ENCODE measurements around the gene CEMIP. TPM values are rescaled to one million over a fixed set of nuclear protein-coding genes. Genes with fewer than 3 reads are reported as not detected.

The CEMIP gene
- total RNA-seq, 4 donors from 2014 or later = 0.27 to 0.32 TPM; not detected in 2

- DNase-seq = no peak
- H3K27ac ChIP-seq = no peak overlapping the region
- TF ChIP-seq EP300 (IDR thresholded peaks at IDR 0.05; ENCODE audit: low read depth) (no peak), POLR2A (IDR thresholded peaks at IDR 0.05) (no peak), CTCF (IDR thresholded peaks at IDR 0.05) (no peak), POLR2AphosphoS5 (IDR thresholded peaks at IDR 0.05) (no peak)
- peaks cover 4 to 49% (median 38%) of the 10 kb centered on the region in 4 donors for H3K4me1 ChIP-seq
- H3K27me3 ChIP-seq = peaks cover 38% of the 10 kb centered on the region
- no peaks in the 10 kb centered on the region for H3K9me3 ChIP-seq
- intact Hi-C loops (cut with DNase I; ENCODE audit: low total_unique reads) (loop anchor here (1.0 to 5.0 kb wide), 4 partner anchors 71 to 326 kb away; no protein-coding TSS in a partner anchor), in situ Hi-C loops (cut with MboI; ENCODE audit: low pct_ligation_motif_present in 1 of 4, low pct_unique_long_range_greater_than_20kb in 1 of 4, low sequenced_read_pairs in 3 of 4) (loop anchor here (5.0 to 25.0 kb wide), 5 partner anchors 184 to 323 kb away; no protein-coding TSS in a partner anchor)
- no peak overlapping the region for H3K4me3 ChIP-seq
- 75% methylated on average over 10 of the region's 10 CpGs; no CpG with 5 or more reads in 1 of the 2 donors for WGBS, 2 donors (ENCODE audit: low coverage in 1 of 2)
- H3K36me3 ChIP-seq = no peaks in the 10 kb centered on the region
Measured at GRCh38 chr15:80777826-80778620, 1.1 kb upstream of the CEMIP start.

- in situ Hi-C loops (cut with MboI; ENCODE audit: low pct_ligation_motif_present in 1 of 4, low pct_unique_long_range_greater_than_20kb in 1 of 4, low sequenced_read_pairs in 3 of 4) = loop anchor here (5.0 to 25.0 kb wide), 5 partner anchors 184 to 324 kb away; no protein-coding TSS in a partner anchor
- TF ChIP-seq POLR2AphosphoS5 (IDR thresholded peaks at IDR 0.05) = no peak
- no peak for TF ChIP-seq POLR2A (IDR thresholded peaks at IDR 0.05)
- TF ChIP-seq CTCF (IDR thresholded peaks at IDR 0.05) = no peak
- no peak for TF ChIP-seq EP300 (IDR thresholded peaks at IDR 0.05; ENCODE audit: low read depth)
Measured at GRCh38 chr15:80778621-80778963, 578 bp upstream of the CEMIP start.

GRCh38 chr15:80779658-80780415, 667 bp downstream of the CEMIP start:
- intact Hi-C loops (cut with DNase I; ENCODE audit: low total_unique reads) (loop anchor here (5.0 kb wide), 3 partner anchors 73 to 328 kb away; no protein-coding TSS in a partner anchor), in situ Hi-C loops (cut with MboI; ENCODE audit: low pct_ligation_motif_present in 1 of 4, low pct_unique_long_range_greater_than_20kb in 1 of 4, low sequenced_read_pairs in 3 of 4) (loop anchor here (5.0 to 25.0 kb wide), 6 partner anchors 182 to 325 kb away; no protein-coding TSS in a partner anchor)
- DNase-seq = peak; percentile 11
- Histone ChIP-seq H3K4me1 (peaks cover 4 to 49% (median 36%) of the 10 kb centered on the region in 4 donors), H3K9me3 (no peaks in the 10 kb centered on the region), H3K36me3 (no peaks in the 10 kb centered on the region), H3K27me3 (peaks cover 38% of the 10 kb centered on the region), H3K27ac (no peak overlapping the region), H3K4me3 (peak overlapping the region; percentile 20 to 62 (median 38))
- 9% methylated on average over 38 of the region's 45 CpGs; no CpG with 5 or more reads in 1 of the 2 donors for WGBS, 2 donors (ENCODE audit: low coverage in 1 of 2)
- TF ChIP-seq CTCF (IDR thresholded peaks at IDR 0.05) = no peak
- TF ChIP-seq EP300 (IDR thresholded peaks at IDR 0.05; ENCODE audit: low read depth) = no peak
- TF ChIP-seq POLR2A (IDR thresholded peaks at IDR 0.05) = no peak
- TF ChIP-seq POLR2AphosphoS5 (IDR thresholded peaks at IDR 0.05) = no peak

More at GRCh38 chr15:80778621-80778963, 578 bp upstream of the CEMIP start:
- Histone ChIP-seq H3K27ac (no peak overlapping the region), H3K4me3 (peak overlapping the region in 3 of 4 donors; percentile 30 to 62 (median 45)), H3K27me3 (peaks cover 38% of the 10 kb centered on the region), H3K4me1 (peaks cover 4 to 49% (median 38%) of the 10 kb centered on the region in 4 donors), H3K36me3 (no peaks in the 10 kb centered on the region), H3K9me3 (no peaks in the 10 kb centered on the region)
- 17 to 44% methylated on average over 2 to 7 of the region's 7 CpGs for whole genome bisulfite sequencing, 2 donors (ENCODE audit: low coverage in 1 of 2)
- DNase-seq = no peak
- intact Hi-C loops (cut with DNase I; ENCODE audit: low total_unique reads) = loop anchor here (5.0 kb wide), 3 partner anchors 71 to 326 kb away; no protein-coding TSS in a partner anchor

All from transverse colon (tissue), 4 donors.